Superior temporal gyrus (tissue), 1 donor: ENCODE measurements around the gene HARBI1.

Source experiments
- DNase-seq: peaks from one replicate; pipeline ENCODE4 v3.0.0-alpha.2; 2016; ENCODE audit errors: extremely low spot score

HARBI1 gene

GRCh38 chr11:46617134-46617971 lies at the start of gene HARBI1, which contains the start of gene ATG13:
HARBI1 (minus strand) TSS chr11:46617227; CDS start chr11:46616237, 990 bp downstream.
ATG13 (plus strand) TSS chr11:46617553; CDS start chr11:46644292, 26,739 bp downstream.
- peak; percentile 90 for DNase-seq

GRCh38 chr11:46666516-46666915 lies 49.5 kb upstream of the HARBI1 start:
- DNase-seq, result no peak

- DNase-seq, result no peak
Observed at GRCh38 chr11:46665356-46665755, 48.3 kb upstream of the HARBI1 start.

- DNase-seq, result peak; percentile 12
Observed at GRCh38 chr11:46664612-46665011, 47.6 kb upstream of the HARBI1 start.

- DNase-seq, result no peak
Observed at GRCh38 chr11:46663277-46663940, 46.4 kb upstream of the HARBI1 start.

DNA sequence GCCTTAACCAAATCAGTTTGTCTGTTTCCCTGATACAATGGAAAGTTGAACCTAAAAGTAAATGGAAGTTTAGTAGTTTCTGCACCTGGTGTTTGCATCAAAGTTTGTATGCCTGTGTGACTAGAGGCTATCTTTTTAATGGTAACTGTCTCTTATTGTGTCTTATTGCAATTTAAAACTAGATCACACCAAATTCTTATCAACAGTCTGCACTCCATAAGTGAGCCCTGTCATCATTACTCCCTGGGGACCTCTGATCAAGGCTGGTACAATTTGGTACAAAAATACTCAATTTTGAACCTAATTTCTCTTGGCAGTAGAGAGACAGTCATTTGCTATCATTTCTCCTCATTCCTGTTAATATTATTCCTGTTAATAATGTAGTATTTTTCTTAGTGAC lies 45.3 kb upstream of the HARBI1 start:
- DNase-seq, result no peak

- DNase-seq, result peak; percentile 80
Observed at GRCh38 chr11:46661836-46662235, 44.8 kb upstream of the HARBI1 start.

- peak; percentile 41 for DNase-seq
Observed at GRCh38 chr11:46659908-46660307, 42.9 kb upstream of the HARBI1 start.

- DNase-seq, result no peak
Observed at GRCh38 chr11:46658259-46658658, 41.2 kb upstream of the HARBI1 start.

DNA sequence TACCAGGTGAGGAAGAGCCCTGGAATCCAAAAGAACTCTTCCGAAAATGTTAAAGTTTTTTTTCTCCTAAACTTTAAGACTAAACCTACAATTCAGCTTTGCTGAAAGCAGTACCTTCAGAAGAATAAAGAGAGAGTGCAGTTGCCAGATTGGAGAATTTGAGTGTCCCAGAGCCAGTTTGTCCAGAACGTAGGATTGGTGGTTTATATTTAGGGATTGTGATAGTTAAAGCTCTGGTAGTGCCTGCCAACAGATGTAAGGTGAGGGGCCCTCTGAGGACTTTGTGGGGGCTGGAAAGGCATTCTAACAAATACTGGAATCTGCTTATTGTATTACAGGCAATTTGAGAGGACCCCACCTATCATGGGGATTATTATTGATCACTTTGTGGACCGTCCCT lies 40.2 kb upstream of the HARBI1 start:
- DNase-seq, result no peak

GRCh38 chr11:46655631-46656030 lies 38.6 kb upstream of the HARBI1 start:
- DNase-seq, result no peak

GRCh38 chr11:46649180-46649738 lies 32.2 kb upstream of the HARBI1 start:
- peak; percentile 95 for DNase-seq

GRCh38 chr11:46643986-46644385 lies 27.0 kb upstream of the HARBI1 start:
- DNase-seq, result no peak

- DNase-seq, result no peak
Observed at GRCh38 chr11:46643531-46643930, 26.5 kb upstream of the HARBI1 start.

GRCh38 chr11:46642627-46643335 lies 25.8 kb upstream of the HARBI1 start:
- DNase-seq, result no peak

DNA sequence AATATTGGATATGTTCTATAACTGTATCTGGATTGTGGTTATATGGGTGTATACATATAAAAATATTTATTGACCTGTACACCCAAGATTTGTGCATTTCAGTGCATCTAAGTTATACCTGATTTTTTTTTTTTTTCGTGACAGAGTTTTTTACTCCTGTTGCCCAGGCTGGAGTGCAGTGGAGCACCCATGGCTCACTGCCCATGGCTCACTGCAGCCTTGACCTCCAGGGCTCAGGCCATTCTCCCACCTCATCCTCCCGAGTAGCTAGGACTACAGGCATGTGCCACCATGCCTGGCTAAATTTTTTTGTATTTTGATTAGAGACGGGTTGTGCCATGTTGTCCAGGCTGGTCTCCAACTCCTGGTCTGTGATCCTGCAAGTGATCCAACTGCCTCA lies 24.6 kb upstream of the HARBI1 start:
- no peak for DNase-seq

- no peak for DNase-seq
Observed at GRCh38 chr11:46640036-46640788, 23.2 kb upstream of the HARBI1 start.

DNA sequence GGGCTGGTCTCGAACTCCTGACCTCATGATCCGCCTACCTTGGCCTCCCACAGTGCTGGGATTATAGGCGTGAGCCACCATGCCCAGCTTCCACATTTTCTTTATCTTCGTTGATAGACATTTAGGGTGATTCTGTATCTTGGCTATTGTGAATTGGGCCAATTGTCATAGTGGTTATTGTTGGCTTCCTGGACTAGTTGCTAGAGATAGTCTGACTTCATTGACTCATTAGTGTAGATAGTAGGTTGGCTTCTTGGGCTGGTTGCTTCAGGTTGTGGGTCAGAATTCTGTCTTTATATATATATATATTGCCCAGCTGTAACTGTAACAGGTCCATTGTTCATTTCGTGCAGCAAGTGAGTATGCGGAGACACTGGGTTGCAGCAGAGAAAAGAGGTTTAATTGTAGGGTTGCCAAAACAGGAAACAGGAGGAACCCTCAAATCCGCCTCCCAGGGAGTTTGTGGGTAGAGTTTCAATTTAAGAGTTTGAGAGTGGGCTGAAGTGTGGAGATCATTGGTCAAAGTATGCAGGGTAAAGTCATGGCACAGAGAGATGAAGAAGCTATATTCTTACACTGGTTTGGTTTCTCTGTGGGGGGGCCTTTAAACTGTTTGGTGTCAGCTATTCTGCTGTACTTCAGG lies 22.3 kb upstream of the HARBI1 start:
- DNase-seq, result no peak

GRCh38 chr11:46637546-46637945 lies 20.5 kb upstream of the HARBI1 start:
- peak; percentile 82 for DNase-seq

DNA sequence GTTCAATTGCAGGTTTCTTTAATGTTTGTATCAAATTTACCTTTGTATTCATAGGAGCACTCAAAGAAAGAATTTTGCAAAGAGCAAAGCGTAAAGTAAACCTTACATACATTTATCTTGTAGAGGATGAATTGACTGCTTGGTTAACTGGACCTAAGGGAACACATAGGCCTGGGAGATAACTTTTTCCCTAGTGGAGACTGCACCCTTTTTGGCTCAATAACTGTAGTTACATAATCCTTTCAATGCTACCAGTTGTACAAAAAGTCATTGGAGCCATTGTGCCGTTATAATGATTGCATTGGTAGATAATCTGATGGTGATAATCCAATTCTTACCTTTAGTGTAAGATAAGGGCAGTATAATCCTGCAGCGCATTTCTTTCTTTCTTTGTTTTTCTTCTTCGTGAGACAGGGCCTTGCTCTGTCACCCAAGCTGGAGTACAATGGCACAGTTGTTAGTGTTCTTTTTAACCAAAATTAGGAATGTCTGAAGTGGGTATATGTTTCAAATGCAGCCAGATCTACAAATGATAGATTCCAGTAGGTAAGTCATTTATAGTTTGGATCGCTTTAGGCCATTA lies 18.6 kb upstream of the HARBI1 start:
- peak; percentile 60 for DNase-seq
